Activated CD4-positive, alpha-beta T cell treated with anti-CD3 and anti-CD28 coated beads, Interleukin-2, amount 10 ng/mL, durations not matched to agents 7 days and 5 days (primary cell): Measurements from ENCODE around the gene OMA1. TPM values are rescaled to one million over a fixed set of nuclear protein-coding genes. Genes with fewer than 3 reads are reported as not detected.

Experiments
- CTCF ChIA-PET: fragments of 350-600 bp; sonication (Branson Sonifier 250); formaldehyde crosslinking; loops from one replicate; lab custom pipeline; 2021; ENCODE audit warnings: antibody characterized with exemption; lab: Charles Lee
- POLR2A ChIA-PET: fragments of 350-600 bp; sonication (Branson Sonifier 250); formaldehyde crosslinking; loops from one replicate; lab custom pipeline; 2021; ENCODE audit warnings: antibody characterized with exemption; lab: Charles Lee
- DNase-seq: peaks from one replicate; pipeline ENCODE4 v3.0.0-alpha.2; 2020
- H3K27ac Mint-ChIP-seq: one replicate; pipeline ENCODE4 v1.8.0; 2021; ENCODE audit warnings: mild to moderate bottlenecking, moderate library complexity, mixed read lengths
- H3K27me3 Mint-ChIP-seq: one replicate; pipeline ENCODE4 v1.8.0; 2021; ENCODE audit warnings: mixed read lengths
- H3K36me3 Mint-ChIP-seq: one replicate; pipeline ENCODE4 v1.8.0; 2021; ENCODE audit warnings: low read depth, mixed read lengths
- H3K4me1 Mint-ChIP-seq: one replicate; pipeline ENCODE4 v1.8.0; 2021; ENCODE audit warnings: mixed read lengths
- H3K4me3 Mint-ChIP-seq: one replicate; pipeline ENCODE4 v1.8.0; 2021; ENCODE audit warnings: mild to moderate bottlenecking, moderate library complexity, mixed read lengths
- H3K9me3 Mint-ChIP-seq: one replicate; pipeline ENCODE4 v1.8.0; 2021; ENCODE audit warnings: mixed read lengths
- total RNA-seq, 2 experiments: library from RNA; stranded (reverse); gene quantifications; one replicate each; pipeline ENCODE4 v1.2.3, GENCODE V29; 2021

Gene OMA1
- total RNA-seq, 2 experiments from 2014 or later, result 19.1 to 23.5 TPM

DNA sequence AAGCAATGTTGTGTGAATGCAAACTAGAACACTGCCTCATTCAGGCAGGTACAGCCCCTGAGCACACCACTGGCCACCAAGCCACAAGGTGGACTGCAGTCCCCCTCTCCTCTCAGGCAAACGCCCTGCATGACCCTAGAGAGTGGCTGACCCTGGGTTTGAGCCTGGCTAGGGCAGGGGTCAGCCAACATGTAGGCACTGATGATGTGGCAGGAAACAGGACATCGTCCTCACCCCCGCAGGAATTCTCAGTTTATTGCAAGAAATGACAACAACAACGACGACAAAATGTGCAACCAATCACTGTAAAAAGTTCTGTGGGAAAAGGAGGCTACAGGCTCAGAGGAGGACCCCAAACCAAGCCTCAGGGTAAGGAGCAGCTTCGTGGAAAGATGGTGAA, 81.3 kb downstream of the OMA1 start:
- Mint-ChIP-seq H3K27me3 (no peaks in the 10 kb centered on the region), H3K27ac (no peak overlapping the region), H3K4me3 (no peak overlapping the region), H3K36me3 (no peaks in the 10 kb centered on the region), H3K9me3 (no peaks in the 10 kb centered on the region), H3K4me1 (no peaks in the 10 kb centered on the region)
- DNase-seq, result no peak
- CTCF ChIA-PET, result no interaction called here
- POLR2A ChIA-PET, result no interaction called here

DNA sequence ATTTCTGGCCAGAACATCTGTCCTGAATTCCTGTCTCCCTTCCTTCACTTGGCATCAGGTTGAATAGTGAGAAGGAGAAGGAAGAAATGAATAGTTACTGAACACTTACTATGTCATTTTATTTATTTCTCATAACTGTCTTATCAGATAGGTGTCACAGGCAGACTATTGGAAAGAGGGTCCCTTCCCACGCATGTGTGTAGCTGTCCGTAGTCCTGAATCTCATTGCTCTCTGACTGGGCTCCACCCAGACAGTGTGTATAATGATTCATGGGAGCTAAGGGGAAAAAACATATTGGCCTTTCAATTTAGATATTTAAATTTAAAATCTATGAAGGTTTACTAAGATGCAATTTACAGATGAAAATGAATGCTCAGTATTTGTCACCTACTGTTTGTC, 86.1 kb downstream of the OMA1 start:
- Mint-ChIP-seq H3K4me1 (no peaks in the 10 kb centered on the region), H3K27ac (no peak overlapping the region), H3K9me3 (no peaks in the 10 kb centered on the region), H3K27me3 (no peaks in the 10 kb centered on the region), H3K4me3 (no peak overlapping the region), H3K36me3 (no peaks in the 10 kb centered on the region)
- POLR2A ChIA-PET, result no interaction called here
- CTCF ChIA-PET, result no interaction called here
- DNase-seq, result no peak

DNA sequence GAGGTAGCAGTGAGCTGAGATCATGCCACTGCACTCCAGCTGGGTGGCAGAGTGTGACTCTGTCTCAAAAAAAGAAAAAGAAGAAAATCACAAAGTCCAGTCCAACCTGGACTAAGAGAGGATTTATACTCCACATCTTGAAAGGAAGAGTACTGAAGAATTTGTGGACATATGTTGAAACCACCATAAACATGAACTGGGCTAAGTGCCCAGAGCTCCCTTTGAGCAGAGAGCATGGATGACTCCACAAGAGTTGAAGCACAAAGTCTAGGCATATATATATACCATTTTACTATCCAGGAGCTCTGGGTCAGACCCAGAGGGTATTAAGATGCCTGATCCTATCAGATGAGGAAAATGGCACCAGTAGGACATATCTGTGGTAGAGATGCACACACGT, 86.6 kb downstream of the OMA1 start:
- ChIA-PET CTCF (no interaction called here), POLR2A (no interaction called here)
- H3K36me3 Mint-ChIP-seq, result no peaks in the 10 kb centered on the region
- no peak for DNase-seq
- no peak overlapping the region for H3K4me3 Mint-ChIP-seq
- no peak overlapping the region for H3K27ac Mint-ChIP-seq
- no peaks in the 10 kb centered on the region for H3K27me3 Mint-ChIP-seq
- no peaks in the 10 kb centered on the region for H3K9me3 Mint-ChIP-seq
- no peaks in the 10 kb centered on the region for H3K4me1 Mint-ChIP-seq

DNA sequence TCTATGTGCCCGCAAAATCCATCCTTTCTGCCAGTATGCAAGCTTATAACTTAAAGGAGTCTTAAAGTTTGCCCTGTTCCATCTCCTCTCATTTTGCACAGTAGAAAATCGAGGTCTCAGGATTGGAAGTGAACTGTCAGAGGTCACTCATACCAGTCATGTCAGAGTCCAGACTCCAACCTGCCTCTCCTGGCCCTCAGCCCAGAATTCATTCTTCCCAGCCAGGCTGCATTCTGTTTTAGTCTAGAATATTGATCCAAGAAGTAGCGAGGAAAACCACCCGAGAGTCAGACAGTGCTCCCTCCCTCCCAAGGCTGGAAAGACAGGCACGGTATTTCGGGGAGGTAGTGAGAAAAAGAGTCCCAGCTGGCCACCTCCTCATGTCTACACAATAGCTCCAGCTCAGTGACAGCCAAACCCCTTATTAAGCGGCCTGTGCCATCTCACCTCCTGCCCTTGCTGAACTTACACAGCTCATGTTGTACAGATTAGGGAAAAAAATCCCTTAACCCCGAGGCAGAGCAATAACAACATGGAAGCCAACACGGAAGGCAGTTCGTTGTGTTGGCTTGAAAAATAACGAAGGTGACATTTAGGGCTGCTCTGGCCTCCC, 89.4 kb downstream of the OMA1 start:
- Mint-ChIP-seq H3K4me1 (no peaks in the 10 kb centered on the region), H3K27me3 (no peaks in the 10 kb centered on the region), H3K27ac (no peak overlapping the region), H3K4me3 (no peak overlapping the region), H3K9me3 (no peaks in the 10 kb centered on the region), H3K36me3 (no peaks in the 10 kb centered on the region)
- CTCF ChIA-PET, result no interaction called here
- POLR2A ChIA-PET, result no interaction called here
- DNase-seq, result no peak

DNA sequence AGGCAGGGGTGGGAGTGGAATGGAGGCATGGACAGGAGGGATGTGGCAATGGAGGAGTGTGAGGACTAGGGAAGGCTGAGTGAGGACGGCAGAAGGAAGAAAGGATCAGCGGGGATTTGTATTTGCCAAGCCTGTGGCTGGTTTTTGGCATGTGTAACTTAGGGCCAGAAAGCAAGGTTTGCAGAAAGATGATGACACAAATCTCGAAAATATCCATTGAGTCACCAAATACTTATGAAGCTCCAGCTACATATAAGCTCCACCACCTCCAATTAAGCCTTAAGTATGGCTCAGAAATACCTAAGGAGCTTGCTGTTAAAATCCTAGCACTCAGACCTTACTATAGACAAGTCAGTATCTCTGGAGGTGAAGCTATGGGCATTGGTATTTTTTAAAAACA, 90.1 kb downstream of the OMA1 start:
- ChIA-PET POLR2A (no interaction called here), CTCF (no interaction called here)
- Mint-ChIP-seq H3K27ac (no peak overlapping the region), H3K4me1 (no peaks in the 10 kb centered on the region), H3K36me3 (no peaks in the 10 kb centered on the region), H3K27me3 (no peaks in the 10 kb centered on the region), H3K4me3 (no peak overlapping the region), H3K9me3 (no peaks in the 10 kb centered on the region)
- no peak for DNase-seq

DNA sequence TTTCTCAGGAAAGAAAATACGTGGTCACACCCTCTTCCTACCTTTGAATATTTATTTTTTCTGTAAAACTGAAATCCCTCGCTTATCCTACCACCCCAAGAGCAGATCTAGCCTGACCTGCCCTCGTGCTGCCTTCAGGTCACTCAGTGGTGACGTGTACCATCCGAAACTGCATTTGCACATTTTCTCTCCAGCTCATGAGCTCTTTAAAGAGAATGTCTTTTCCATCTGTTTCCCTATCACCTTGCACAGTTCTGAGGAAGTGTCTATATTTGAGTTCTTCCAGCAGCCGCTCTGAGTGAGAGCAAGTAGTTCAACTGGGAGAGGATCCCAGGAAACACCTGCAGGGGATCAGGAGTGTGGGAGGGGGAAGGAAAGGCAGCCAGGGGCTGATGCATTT, 91.7 kb downstream of the OMA1 start:
- ChIA-PET CTCF (no interaction called here), POLR2A (no interaction called here)
- Mint-ChIP-seq H3K36me3 (no peaks in the 10 kb centered on the region), H3K4me1 (no peaks in the 10 kb centered on the region), H3K27me3 (no peaks in the 10 kb centered on the region), H3K27ac (no peak overlapping the region), H3K4me3 (no peak overlapping the region), H3K9me3 (no peaks in the 10 kb centered on the region)
- no peak for DNase-seq

DNA sequence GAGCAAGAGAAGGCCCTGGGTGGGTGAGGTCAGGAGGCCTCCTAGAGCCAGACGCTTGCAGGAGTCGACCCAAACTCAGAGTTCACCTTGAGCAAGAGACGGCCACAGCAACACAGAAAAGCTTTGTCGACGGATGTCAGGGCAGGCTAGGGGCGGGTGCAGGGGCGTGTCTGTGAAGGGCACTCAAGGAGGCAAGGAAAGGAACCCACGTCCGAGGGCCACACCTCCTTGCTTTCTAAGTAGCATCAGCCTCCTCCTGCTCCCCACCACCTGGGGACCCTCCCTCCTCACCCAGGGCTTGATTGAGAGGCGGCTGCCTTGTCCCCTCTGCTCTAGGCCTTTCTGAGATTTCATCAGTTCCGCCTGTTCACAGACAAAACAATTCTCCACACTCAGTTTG, 92.1 kb downstream of the OMA1 start:
- no peak overlapping the region for H3K27ac Mint-ChIP-seq
- POLR2A ChIA-PET, result no interaction called here

DNA sequence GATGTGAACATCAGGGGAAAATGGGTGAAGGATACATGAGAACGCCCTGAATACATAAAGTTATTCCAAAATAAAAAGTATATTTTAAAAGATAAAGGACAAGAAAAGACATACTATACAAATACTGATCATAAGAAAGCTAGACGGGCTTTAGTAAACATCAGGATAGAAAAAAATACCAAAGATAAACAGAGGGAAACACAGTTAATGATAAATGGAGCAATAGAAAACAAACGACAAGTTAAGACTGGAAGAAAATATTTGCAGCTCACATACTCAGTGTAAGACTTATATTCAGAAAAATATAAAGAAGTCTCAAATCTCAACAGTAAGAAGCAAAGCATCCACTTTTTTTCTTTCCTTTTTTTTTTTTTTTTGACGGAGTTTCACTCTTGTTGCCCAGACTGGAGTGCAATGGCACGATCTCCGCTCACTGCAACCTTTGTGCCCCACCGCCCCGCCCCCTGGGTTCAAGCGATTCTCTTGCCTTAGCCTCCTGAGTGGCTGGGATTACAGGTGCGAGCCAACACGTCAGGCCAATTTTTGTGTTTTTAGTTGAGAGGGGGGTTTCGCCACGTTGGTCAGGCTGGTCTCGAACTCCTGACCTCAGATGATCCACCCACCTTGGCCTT, 94.8 kb downstream of the OMA1 start:
- ChIA-PET CTCF (interaction anchor here (0.6 kb wide), 1 partner anchor 967 kb away, joined by 3 read pairs; no protein-coding TSS in a partner anchor), POLR2A (no interaction called here)
- Mint-ChIP-seq H3K27ac (no peak overlapping the region), H3K4me3 (no peak overlapping the region), H3K9me3 (no peaks in the 10 kb centered on the region), H3K4me1 (no peaks in the 10 kb centered on the region), H3K36me3 (no peaks in the 10 kb centered on the region), H3K27me3 (peaks cover 3% of the 10 kb centered on the region)
- no peak for DNase-seq

More for the DNA sequence above, 92.1 kb downstream of the OMA1 start:
- CTCF ChIA-PET, result no interaction called here
- Mint-ChIP-seq H3K9me3 (no peaks in the 10 kb centered on the region), H3K27me3 (no peaks in the 10 kb centered on the region), H3K4me3 (no peak overlapping the region), H3K4me1 (no peaks in the 10 kb centered on the region), H3K36me3 (no peaks in the 10 kb centered on the region)
- DNase-seq, result no peak

DNA sequence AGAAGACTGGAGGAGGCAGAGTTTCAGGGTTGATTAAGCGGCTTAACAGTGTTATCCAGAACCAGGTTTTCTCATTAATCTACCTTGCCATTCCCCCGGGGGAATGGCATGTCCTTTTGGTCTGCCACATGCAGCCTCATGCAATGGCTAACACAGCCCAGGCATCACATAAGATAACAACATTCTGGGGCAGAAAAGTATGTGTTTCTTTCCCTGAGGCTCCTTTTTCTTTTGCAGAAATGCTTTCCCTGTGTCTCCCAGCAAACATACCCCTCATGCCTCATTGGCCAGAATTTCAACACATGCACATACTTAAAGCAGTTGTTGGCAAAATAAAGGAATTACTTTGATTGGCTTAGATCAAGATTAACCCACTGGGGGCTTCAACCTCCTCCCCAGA, 98.6 kb downstream of the OMA1 start:
- Mint-ChIP-seq H3K9me3 (no peaks in the 10 kb centered on the region), H3K27ac (no peak overlapping the region), H3K27me3 (peaks cover 3% of the 10 kb centered on the region), H3K36me3 (no peaks in the 10 kb centered on the region), H3K4me1 (no peaks in the 10 kb centered on the region), H3K4me3 (no peak overlapping the region)
- POLR2A ChIA-PET, result no interaction called here
- CTCF ChIA-PET, result no interaction called here
- DNase-seq, result no peak

DNA sequence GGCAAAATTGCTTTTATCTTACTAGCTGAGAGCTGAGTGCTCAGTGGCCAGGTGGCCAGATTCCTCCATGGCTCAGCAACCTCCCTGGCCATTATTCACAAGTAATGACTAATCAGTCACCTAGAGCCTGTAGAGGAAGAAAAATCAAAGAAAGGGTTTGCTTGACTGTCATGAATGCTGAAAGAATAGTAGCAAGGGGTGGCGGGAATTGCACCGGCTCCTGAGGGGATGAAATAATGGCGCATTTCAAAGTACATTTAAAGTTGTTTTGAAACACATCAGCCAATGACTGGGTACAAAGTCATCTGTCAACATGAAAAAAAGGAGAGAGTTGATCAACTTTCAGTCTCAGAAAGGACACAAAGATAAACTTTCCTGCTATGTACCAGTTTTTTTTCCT, 99.5 kb downstream of the OMA1 start:
- POLR2A ChIA-PET, result no interaction called here

DNA sequence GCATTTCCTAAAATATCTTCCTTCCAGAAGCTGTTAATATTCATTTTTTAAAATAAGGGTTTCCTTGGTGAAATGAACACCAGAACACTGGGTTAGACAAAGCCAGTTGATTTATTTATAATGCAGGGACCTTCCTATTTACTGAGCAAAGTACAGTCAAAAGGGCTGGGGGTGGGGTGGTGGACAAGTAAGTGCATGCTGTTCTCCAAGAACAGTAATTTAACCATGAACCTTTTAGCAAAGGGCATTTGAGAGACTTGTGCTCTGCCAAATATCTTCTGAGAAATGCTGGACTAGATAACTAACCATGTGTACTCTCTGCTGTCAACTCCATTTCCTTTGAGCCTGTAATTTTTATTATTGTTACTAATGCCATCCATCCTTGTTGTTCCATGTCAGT, 100.2 kb downstream of the OMA1 start:
- Mint-ChIP-seq H3K9me3 (no peaks in the 10 kb centered on the region), H3K36me3 (no peaks in the 10 kb centered on the region), H3K4me3 (no peak overlapping the region), H3K4me1 (no peaks in the 10 kb centered on the region), H3K27ac (no peak overlapping the region), H3K27me3 (peaks cover 3% of the 10 kb centered on the region)
- DNase-seq, result no peak
- POLR2A ChIA-PET, result no interaction called here
- CTCF ChIA-PET, result no interaction called here

More for the DNA sequence above, 99.5 kb downstream of the OMA1 start:
- Mint-ChIP-seq H3K27ac (no peak overlapping the region), H3K27me3 (peaks cover 3% of the 10 kb centered on the region), H3K4me3 (no peak overlapping the region), H3K9me3 (no peaks in the 10 kb centered on the region), H3K36me3 (no peaks in the 10 kb centered on the region), H3K4me1 (no peaks in the 10 kb centered on the region)
- DNase-seq, result no peak
- CTCF ChIA-PET, result no interaction called here

DNA sequence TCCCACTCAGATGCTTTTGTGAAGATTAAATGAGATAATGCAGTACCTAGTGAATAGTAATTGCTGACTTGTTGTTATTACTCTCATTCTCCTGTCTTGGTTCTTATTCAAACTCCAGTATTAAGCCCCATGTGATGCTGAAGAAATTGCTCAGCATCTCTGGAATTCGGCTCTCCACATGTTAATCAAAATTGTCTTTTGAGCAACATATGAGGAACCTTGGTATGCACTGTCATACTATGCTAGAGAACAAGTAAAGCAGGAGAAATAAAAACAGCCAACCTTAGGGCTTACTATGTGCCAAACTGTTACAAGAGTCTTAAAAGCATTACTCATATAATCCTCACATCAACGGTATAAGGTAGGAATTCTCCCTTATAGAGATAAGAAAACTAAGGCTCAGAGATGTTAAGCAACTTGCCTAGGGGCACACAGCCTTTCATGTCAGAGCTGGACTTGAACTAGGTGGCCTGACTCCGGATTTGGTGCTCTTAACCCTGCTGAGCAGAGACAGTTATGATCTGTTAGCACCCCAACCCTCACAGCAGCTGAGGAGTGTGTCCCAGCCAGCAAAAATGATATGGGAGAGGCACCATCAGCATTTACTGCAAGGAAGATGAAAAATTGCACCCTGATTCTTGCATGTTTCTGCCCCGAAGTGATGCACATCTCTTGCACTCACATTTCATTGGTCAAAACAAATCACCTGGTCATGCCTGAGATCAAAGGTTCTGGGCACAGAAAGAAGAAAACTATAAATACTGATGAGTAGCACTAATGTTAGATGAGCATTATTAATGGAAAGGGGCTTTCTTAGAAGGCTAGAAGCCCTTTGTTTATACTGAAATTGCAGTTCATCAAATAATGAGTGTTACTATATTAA, 102.3 kb downstream of the OMA1 start:
- Mint-ChIP-seq H3K27ac (no peak overlapping the region), H3K36me3 (no peaks in the 10 kb centered on the region), H3K4me3 (no peak overlapping the region), H3K27me3 (peaks cover 3% of the 10 kb centered on the region), H3K4me1 (no peaks in the 10 kb centered on the region), H3K9me3 (no peaks in the 10 kb centered on the region)
- no peak for DNase-seq
- CTCF ChIA-PET, result no interaction called here
- POLR2A ChIA-PET, result no interaction called here

DNA sequence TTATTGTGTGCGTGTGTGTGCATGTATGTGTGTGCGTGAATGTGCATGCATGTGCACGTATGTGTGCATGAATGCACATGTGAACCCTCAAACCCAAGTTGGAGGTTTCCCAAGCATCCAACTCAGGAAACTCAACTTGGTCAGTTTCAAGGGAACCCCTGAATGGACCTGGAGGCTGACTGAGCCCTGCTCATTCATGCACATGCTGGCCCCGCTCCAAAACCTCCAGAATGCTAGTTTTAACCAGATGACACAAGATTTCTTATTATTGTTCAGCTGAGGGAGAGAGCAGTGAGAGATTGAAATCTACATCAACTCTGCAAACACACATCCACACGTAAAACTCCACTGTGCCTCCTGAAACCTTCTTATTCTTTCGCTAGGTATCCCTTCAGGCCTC, 104.4 kb downstream of the OMA1 start:
- Mint-ChIP-seq H3K4me1 (no peaks in the 10 kb centered on the region), H3K36me3 (no peaks in the 10 kb centered on the region), H3K9me3 (no peaks in the 10 kb centered on the region), H3K4me3 (no peak overlapping the region), H3K27ac (no peak overlapping the region), H3K27me3 (no peaks in the 10 kb centered on the region)
- no peak for DNase-seq
- CTCF ChIA-PET, result no interaction called here
- POLR2A ChIA-PET, result no interaction called here
